ENCODE results near the gene RYR2.

DNA sequence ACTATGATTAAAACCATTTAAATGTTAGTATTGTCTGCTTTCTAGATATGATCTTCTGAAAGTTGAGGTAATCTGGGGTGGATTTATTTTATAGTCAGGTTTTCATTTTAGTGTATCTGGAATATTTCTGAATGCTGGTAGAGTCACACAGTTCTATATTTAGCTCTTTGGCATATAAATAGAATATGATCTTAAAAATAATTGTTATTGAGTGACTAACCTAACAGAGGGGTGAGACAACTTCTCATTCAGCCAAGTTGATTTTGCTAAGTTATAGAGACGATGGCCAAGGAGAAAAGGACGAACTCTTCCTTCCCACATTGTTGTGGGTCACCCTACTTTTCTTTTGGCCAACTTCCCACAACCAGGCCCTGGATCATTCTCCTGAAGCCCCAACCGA, 30.6 kb upstream of the RYR2 start:
- TF ChIP-seq POLR2A (IDR thresholded peaks at IDR 0.05), result no peak
- TF ChIP-seq, protein P1, sequence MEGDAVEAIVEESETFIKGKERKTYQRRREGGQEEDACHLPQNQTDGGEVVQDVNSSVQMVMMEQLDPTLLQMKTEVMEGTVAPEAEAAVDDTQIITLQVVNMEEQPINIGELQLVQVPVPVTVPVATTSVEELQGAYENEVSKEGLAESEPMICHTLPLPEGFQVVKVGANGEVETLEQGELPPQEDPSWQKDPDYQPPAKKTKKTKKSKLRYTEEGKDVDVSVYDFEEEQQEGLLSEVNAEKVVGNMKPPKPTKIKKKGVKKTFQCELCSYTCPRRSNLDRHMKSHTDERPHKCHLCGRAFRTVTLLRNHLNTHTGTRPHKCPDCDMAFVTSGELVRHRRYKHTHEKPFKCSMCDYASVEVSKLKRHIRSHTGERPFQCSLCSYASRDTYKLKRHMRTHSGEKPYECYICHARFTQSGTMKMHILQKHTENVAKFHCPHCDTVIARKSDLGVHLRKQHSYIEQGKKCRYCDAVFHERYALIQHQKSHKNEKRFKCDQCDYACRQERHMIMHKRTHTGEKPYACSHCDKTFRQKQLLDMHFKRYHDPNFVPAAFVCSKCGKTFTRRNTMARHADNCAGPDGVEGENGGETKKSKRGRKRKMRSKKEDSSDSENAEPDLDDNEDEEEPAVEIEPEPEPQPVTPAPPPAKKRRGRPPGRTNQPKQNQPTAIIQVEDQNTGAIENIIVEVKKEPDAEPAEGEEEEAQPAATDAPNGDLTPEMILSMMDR (IDR thresholded peaks at IDR 0.05), result no peak

Data from breast epithelium (tissue), 3 donors.